ENCODE results near the gene DLAT. TPM values are rescaled to one million over a fixed set of nuclear protein-coding genes. Genes with fewer than 3 reads are reported as not detected.

DLAT gene
- polyA plus RNA-seq, 3 donors = 5.8 to 14.6 (median 11.5) TPM

DNA sequence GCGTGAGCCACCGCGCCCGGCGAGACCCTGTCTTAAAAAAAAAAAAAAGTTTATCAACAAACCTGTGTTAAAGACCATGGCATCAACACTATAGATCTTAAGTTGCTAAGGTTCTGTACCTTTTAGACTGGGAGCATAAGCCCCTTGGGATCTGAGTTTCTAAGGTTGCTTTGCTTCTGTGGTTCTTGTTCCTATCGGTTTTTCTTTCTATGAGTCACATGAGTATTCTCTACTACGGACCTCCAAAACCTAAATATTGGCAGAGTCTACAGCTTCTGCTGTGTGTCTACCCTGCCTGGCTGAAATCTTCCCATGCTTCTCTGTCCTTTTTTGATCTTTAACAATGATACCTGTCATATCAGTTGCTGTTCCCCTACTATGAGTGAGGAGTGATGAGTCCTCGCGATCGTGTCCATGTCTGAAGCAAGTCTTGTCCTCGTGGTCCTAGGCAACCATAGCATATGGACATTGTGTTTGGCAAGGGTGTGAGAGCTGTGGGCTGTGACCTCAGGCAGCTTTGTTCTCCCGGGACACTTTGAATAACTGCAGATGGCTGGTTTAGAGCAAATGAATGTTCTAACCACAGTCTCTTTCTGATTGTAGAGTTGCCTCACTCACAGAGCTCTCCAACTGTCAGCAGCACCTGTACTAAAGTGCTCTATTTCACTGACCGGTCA lies 9.0 kb upstream of the DLAT start:
- Histone ChIP-seq H3K27ac (ENCODE audit: low read depth in 1 of 2, low read length in 2 of 2) (no peak overlapping the region), H2AFZ (ENCODE audit: insufficient read depth, low read depth, low read length, poor library complexity, severe bottlenecking) (no peak overlapping the region), H3K36me3 (replicated peaks in 1 of 2; ENCODE audit: control insufficient read depth in 1 of 2, insufficient read depth in 2 of 2, low read length in 2 of 2) (no peaks in the 10 kb centered on the region), H3K27me3 (ENCODE audit: control insufficient read depth in 2 of 2, insufficient read depth in 2 of 2, low read length in 2 of 2) (no peaks in the 10 kb centered on the region), H3K4me2 (replicated peaks; ENCODE audit: extremely low read depth, low read length, poor library complexity, severe bottlenecking) (no peak overlapping the region), H3K9me3 (replicated peaks in 1 of 2; ENCODE audit: control insufficient read depth in 1 of 2, insufficient read depth in 1 of 2, low read length in 2 of 2) (no peaks in the 10 kb centered on the region), H3K79me2 (ENCODE audit: insufficient read depth, low read length) (no peaks in the 10 kb centered on the region), H3K9ac (ENCODE audit: insufficient read depth, low read length, poor library complexity, severe bottlenecking) (no peak overlapping the region), H3K4me1 (ENCODE audit: control insufficient read depth in 1 of 2, insufficient read depth in 2 of 2, low read length in 2 of 2) (no peaks in the 10 kb centered on the region), H3K4me3 (replicated peaks in 1 of 3; ENCODE audit: low read depth in 2 of 3, low read length in 3 of 3) (no peak overlapping the region), H4K20me1 (ENCODE audit: insufficient read depth, low read length) (no peaks in the 10 kb centered on the region)
- TF ChIP-seq, protein P1, sequence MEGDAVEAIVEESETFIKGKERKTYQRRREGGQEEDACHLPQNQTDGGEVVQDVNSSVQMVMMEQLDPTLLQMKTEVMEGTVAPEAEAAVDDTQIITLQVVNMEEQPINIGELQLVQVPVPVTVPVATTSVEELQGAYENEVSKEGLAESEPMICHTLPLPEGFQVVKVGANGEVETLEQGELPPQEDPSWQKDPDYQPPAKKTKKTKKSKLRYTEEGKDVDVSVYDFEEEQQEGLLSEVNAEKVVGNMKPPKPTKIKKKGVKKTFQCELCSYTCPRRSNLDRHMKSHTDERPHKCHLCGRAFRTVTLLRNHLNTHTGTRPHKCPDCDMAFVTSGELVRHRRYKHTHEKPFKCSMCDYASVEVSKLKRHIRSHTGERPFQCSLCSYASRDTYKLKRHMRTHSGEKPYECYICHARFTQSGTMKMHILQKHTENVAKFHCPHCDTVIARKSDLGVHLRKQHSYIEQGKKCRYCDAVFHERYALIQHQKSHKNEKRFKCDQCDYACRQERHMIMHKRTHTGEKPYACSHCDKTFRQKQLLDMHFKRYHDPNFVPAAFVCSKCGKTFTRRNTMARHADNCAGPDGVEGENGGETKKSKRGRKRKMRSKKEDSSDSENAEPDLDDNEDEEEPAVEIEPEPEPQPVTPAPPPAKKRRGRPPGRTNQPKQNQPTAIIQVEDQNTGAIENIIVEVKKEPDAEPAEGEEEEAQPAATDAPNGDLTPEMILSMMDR (IDR thresholded peaks at IDR 0.05) = no peak
- no peaks in the 10 kb centered on the region for H3K36me3 Mint-ChIP-seq
- intact Hi-C loops (cut with micrococcal nuclease) = no loop called here
- 89% methylated on average over 8 of the region's 13 CpGs for WGBS (ENCODE audit: insufficient coverage)
- peaks cover 0 to 3% (median 0%) of the 10 kb centered on the region in 3 donors for H3K27me3 Mint-ChIP-seq (ENCODE audit: low read depth in 3 of 3)
- H3K9me3 Mint-ChIP-seq = peaks cover 0 to 1% (median 0%) of the 10 kb centered on the region in 7 donors
- DNase-seq = no peak
- H3K27ac Mint-ChIP-seq = no peak overlapping the region
- H3K4me1 Mint-ChIP-seq = no peaks in the 10 kb centered on the region
- no peak overlapping the region for H3K4me3 Mint-ChIP-seq

DNA sequence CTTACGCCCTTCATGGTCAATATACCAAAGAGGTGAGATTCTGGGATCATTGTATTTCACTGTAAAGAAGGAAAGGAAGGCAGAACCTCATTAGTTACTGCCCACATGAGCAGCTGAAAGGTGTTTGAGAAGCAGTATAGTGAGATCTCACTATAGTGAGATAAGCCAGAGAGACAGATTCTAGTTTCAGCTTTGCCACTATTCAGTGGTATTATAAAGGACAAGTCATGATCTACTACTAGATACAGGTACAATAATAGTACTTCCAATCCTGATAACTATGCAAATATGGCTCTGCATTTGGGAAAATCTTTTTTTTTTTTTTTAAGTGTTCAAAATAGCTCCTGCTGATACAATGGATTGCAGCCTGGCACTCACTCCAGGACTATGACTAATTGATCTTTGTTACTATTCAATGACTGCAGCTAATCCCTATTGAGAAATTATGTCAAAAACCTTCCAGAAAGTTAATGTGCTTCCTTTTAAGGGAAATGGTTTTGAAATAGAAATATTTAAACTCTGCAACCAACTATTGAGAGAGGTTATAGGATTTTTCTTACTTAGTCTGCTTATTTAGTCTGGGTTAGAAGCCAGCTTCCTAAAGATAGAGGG lies 8.3 kb upstream of the DLAT start:
- no peaks in the 10 kb centered on the region for H4K20me1 ChIP-seq (ENCODE audit: insufficient read depth, low read length)
- DNase-seq = no peak
- Mint-ChIP-seq H3K4me1 (no peaks in the 10 kb centered on the region), H3K27me3 (ENCODE audit: low read depth in 3 of 3) (peaks cover 0 to 3% (median 0%) of the 10 kb centered on the region in 3 donors), H3K36me3 (no peaks in the 10 kb centered on the region), H3K27ac (no peak overlapping the region), H3K4me3 (no peak overlapping the region), H3K9me3 (no peaks in the 10 kb centered on the region)
- H3K9ac ChIP-seq (ENCODE audit: insufficient read depth, low read length, poor library complexity, severe bottlenecking) = no peak overlapping the region
- no peaks in the 10 kb centered on the region for H3K79me2 ChIP-seq (ENCODE audit: insufficient read depth, low read length)
- H3K9me3 ChIP-seq (replicated peaks in 1 of 2; ENCODE audit: control insufficient read depth in 1 of 2, insufficient read depth in 1 of 2, low read length in 2 of 2) = no peaks in the 10 kb centered on the region
- no peaks in the 10 kb centered on the region for H3K27me3 ChIP-seq (ENCODE audit: control insufficient read depth in 2 of 2, insufficient read depth in 2 of 2, low read length in 2 of 2)
- H3K4me2 ChIP-seq (replicated peaks; ENCODE audit: extremely low read depth, low read length, poor library complexity, severe bottlenecking) = no peak overlapping the region
- no CpG with 5 or more reads among the region's 1 CpG for WGBS (ENCODE audit: insufficient coverage)
- no peaks in the 10 kb centered on the region for H3K4me1 ChIP-seq (ENCODE audit: control insufficient read depth in 1 of 2, insufficient read depth in 2 of 2, low read length in 2 of 2)
- TF ChIP-seq, protein P1 (IDR thresholded peaks at IDR 0.05) = no peak
- no peaks in the 10 kb centered on the region for H3K36me3 ChIP-seq (replicated peaks in 1 of 2; ENCODE audit: control insufficient read depth in 1 of 2, insufficient read depth in 2 of 2, low read length in 2 of 2)
- no peak overlapping the region for H3K4me3 ChIP-seq (replicated peaks in 1 of 3; ENCODE audit: low read depth in 2 of 3, low read length in 3 of 3)
- H2AFZ ChIP-seq (ENCODE audit: insufficient read depth, low read depth, low read length, poor library complexity, severe bottlenecking) = no peak overlapping the region
- intact Hi-C loops (cut with micrococcal nuclease) = no loop called here
- H3K27ac ChIP-seq (ENCODE audit: low read depth in 1 of 2, low read length in 2 of 2) = no peak overlapping the region
